Activated CD4-positive, alpha-beta T cell treated with anti-CD3 and anti-CD28 coated beads for 24 hours (primary cell): ENCODE data around the gene EPC1.
"Not testable (repeated sequence)": the region's sequence is repeated elsewhere in the genome, so short reads cannot be mapped to it uniquely, and the experiment has no call there.

Experiments
- DNase-seq, 2 donors: peaks; one replicate each; pipeline ENCODE4 v3.0.0-alpha.2; 2020; ENCODE audit warnings: low read depth in 2 of 2

The EPC1 gene

DNA sequence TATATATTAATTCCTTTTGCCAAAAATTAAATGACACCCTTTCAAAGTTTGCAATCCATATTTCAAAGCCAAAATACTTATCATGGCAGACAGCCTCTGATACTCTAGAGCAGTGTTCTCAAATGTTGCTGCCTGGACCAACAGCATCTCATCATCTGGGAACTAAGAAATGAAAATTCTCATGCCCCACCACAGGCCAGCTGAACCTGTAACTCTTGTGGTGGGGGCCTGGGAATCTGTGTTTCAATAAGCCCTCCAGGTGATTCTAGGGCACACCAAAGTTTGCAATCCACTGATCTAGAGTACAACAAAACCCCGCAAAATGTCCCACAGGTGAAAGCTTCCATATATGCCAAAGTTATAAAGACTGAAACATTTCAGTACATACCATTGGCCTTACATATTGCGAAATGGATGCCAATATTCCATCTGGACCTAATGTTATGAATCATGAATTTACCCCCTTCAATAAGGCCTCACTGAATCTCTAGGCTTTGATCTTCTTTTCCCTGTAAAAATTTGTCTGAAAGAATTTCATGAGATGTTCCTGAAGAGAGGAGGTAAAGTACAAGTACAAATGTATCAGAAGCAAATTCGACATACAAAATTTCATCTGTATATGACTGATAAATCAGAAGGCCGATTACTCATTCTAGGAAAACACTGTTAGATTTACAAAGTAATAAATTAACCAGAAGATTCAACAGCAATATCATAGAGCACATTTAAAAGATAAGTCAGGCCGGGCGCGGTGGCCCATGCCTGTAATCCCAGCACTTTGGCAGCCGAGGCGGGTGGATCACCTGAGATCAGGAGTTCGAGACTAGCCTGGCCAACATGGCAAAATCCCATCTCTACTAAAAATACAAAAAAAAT is 25.3 kb upstream of the EPC1 start:
- no peak for DNase-seq

GRCh38 chr10:32371101-32371500 is 24.1 kb upstream of the EPC1 start:
- DNase-seq, result no peak

DNA sequence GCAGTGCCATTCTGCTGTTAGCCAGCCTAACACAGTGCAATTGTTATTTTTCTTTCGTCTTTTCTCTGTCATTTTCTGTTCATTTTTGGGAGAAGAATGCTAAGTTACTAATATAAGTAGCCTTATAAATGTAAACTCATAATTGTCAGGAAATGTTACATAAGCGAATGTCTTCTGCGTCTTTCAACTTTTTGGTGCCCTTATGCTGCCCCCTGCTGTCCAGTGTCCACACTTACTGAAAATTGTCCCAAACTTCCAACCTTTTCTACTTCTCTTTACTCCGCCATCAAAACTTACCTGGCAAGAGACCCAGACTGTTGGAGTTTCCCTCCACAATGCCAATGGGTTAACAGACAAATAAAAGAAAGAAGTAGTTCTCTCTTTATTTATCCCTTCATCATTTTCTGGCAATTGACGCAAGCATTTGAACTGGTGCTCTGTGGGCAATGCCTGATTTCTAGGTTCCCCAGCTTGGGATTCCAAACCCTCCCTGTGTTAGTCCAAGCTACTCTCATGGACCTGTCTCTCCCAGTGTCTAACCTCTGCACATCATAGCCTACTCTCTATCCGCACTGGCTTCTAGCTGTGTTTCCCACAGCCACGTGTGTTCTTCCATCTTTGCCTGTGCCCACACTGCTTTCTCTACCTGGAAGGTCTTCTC is 21.0 kb upstream of the EPC1 start:
- peak; percentile 62 to 68 for DNase-seq

DNA sequence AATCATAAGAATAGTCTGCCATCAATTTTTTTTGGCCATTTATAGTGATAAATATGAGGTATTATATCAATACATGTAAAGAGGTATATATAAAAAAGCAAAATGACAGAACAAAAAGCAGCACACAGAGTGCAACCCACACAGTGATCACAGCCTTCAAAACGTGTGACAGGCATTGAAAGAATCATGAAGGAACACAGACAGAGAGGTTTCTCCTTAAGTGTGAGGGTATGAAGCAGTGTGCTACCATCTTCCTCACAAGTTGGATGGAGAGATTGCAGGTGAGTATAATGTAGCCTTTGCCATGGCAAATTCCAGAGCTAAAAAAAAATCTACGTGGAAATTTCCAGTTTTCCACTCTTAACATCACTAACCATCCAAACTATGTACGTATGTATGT is 19.6 kb upstream of the EPC1 start:
- DNase-seq, result no peak

DNA sequence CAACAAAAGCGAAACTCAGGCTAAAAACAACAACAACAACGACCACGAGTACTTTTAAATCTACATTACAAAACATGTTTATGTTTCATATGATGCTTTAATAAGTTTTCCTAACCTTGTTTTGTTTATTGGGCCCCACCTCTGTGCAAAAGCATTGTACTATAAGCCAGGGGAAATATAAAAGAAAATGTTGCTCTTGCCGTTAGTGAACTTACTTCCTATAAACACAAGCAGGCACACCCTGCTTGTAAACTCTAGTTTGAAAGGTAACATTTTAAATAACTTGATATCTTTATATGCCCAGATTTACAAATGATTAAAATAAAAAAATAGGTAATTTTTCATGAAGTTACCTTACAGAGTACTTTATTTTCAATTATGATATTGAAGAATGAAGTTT is 19.2 kb upstream of the EPC1 start:
- DNase-seq, result no peak

GRCh38 chr10:32365404-32365803 is 18.4 kb upstream of the EPC1 start:
- not testable (repeated sequence) for DNase-seq

DNA sequence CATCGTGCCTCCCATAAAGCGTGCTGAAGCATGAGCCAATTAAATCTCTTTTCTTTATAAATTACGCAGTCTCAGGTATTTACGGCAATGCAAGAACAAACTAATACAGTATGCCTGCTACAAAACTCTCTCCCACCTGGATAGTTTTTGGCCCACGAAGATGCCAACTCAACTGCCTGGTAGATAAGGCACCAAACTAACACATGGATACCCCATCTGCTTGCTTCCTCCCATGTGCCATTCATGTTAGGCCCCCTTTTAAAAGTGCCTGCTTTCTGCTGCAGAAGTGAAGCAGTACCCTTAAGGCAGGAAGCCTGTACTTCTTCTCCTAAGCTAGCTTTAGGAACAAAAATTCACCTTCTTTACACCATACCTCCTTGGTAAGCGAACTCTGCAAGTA is 15.6 kb upstream of the EPC1 start:
- no peak for DNase-seq

DNA sequence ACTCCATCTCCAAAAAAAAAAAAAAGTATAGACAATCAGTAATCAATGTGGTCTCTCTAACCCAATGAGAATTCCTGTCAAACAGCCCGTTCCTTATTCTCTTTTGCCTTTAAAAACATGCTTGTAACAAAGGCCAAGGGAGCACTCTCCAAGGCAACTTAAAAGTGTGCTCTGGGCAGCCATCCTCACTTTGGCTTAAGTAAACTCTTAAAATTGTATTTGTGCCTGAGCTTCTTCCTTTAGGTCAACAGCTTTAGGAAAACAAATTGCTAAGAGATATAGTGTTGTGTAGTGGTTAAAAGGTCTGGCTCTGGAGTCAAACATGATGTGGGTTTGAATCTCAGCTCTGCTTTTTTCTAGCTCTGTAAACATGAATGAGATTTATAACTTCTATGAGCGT is 13.9 kb upstream of the EPC1 start:
- no peak for DNase-seq

DNA sequence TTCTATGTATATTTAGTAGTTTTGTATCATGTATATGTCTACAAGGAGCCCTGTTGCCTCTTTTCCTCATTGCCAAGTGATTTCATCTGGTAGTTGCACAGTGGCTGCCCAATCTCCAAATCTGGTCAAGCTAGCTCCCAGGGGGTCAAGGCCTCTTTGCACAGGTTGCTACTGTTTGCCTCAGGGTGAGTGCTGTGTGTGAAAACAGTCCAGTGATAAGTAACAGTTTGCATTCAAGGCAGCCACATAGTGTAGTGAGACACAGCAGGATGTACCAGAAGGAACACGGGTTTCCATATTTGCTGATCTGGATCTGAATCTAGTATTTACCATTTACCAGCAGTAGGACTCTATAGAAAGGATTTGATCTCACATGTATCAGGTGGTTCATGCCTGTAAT is 13.3 kb upstream of the EPC1 start:
- DNase-seq, result no peak

DNA sequence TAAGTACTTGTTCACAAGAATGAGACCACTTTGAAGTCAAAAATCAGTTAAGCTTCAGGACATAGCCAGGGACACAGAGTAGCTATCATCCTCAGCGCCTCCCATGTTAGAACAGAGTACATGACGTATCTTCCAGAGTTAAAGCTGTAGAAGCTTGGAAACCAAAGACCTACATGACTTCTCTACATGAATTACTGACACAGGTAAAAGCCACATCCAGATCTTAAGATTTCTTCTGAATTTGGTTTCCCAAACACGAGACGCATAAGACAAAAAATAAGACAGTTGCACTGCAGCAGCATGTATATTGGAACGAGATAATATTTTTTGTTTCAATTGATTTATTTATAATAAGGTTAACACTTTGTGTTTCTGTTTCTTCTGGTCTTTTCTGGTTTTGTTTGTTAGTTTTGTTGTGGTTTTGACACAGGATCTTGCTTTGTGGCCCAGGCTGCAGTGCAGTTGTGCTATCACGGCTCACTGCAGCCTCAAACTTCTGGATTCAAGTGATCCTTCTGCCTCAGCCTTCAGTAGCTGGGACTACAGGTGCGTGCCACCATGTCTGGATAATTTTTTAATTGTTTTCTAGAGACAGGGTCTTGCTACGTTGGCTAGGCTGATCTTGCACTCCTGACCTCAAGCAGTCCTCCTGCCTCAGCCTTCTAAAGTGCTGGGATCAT is 10.2 kb upstream of the EPC1 start:
- no peak for DNase-seq

GRCh38 chr10:32354690-32355089 is 7.7 kb upstream of the EPC1 start:
- not testable (repeated sequence) for DNase-seq

DNA sequence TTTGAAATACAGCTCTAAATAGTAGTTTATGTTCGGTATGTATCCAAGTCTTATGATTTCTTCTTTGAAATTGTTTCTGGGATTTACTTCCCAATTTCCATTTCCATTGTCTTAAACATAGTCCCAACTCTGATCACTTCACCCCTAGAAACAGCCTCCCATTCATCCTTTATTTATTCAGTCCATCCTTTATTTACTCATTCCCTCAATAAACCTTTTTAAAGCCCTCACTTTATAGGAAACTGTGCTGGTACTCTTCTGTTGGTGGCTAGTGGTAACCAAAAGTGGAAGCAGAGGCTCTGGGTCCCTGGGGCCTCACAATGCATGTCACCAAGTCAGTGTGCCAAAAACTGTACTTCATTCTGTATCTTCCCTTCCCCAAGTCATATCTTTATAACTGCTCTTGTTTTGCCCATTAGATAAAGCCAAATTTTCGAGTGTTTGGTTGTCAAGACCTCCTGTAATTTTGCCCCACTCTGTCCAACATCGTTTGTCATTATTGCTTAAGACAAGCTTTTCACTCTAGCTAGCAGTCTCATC is 3.9 kb upstream of the EPC1 start:
- no peak for DNase-seq

- DNase-seq, result no peak
Observed at GRCh38 chr10:32349968-32350738, 3.2 kb upstream of the EPC1 start.

- no peak for DNase-seq
Observed at GRCh38 chr10:32349199-32349585, 2.2 kb upstream of the EPC1 start.

DNA sequence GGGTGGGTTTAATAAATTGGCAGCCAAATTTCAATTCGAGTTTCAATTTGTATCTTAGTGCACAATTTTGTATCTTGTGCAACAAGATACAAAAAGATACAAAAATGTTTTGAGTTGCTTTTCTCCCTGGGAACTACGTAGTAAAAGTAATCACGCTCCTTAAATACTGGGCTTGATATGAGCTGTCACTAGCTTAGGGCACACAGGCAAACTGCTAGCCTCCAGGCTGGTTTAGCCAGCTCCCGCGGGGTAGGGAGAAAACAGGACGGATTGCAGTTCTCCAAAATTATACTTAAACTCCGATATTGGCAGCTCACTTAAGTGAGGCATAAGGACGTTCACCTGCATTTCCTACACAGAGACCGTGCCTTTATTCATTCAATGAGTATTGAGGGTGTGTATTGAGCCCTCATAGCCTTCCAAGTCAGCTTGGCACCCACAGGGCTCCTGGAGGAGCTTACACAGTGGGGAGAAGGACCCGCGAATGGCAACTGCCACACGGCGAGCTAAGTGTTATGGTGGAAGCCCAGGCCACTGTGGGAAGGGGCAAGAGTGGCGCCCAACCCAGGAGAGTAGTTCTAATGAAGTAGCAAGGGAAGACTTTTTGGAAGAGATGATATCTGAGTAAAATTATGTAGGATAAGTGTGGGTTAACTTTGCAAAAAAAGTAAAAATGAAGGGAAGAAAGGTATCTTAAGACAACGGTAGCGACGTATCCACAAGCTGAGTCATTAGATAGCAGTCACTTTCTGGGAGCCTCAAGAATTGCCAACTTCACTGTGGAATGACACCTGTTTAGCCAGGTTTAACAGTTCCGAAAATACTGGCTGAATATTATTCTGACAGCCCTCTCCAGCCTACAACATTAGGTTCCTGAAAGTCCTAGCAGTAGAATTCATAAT is 1.6 kb upstream of the EPC1 start:
- DNase-seq, result no peak

- DNase-seq, result no peak
Observed at GRCh38 chr10:32347363-32348022, 535 bp upstream of the EPC1 start.

- peak; percentile 89 to 92 for DNase-seq
Observed at GRCh38 chr10:32346134-32346550, 816 bp downstream of the EPC1 start.

- no peak for DNase-seq
Observed at GRCh38 chr10:32341596-32341995, 5.4 kb downstream of the EPC1 start.

GRCh38 chr10:32340596-32341180 is 6.3 kb downstream of the EPC1 start:
- DNase-seq, result no peak

- DNase-seq, result no peak
Observed at GRCh38 chr10:32338262-32338661, 8.7 kb downstream of the EPC1 start.
